GM23248 (cell line): ENCODE measurements around the gene JUP.

Experiments used
- EZH2 ChIP-seq: fragments of 200-600 bp; sonication (generic); IDR thresholded peaks from 2 replicates; pipeline ENCODE4 v1.6.1; 2018; ENCODE audit warnings: antibody characterized with exemption, mild to moderate bottlenecking; ENCODE audit not compliant: insufficient read depth, poor library complexity, severe bottlenecking
- EZH2phosphoT487 ChIP-seq: fragments of 200-600 bp; sonication (generic); IDR thresholded peaks from 2 replicates; pipeline ENCODE4 v1.6.1; 2018; ENCODE audit warnings: antibody characterized with exemption, moderate library complexity, mild to moderate bottlenecking, low read depth; ENCODE audit not compliant: insufficient read depth

DNA sequence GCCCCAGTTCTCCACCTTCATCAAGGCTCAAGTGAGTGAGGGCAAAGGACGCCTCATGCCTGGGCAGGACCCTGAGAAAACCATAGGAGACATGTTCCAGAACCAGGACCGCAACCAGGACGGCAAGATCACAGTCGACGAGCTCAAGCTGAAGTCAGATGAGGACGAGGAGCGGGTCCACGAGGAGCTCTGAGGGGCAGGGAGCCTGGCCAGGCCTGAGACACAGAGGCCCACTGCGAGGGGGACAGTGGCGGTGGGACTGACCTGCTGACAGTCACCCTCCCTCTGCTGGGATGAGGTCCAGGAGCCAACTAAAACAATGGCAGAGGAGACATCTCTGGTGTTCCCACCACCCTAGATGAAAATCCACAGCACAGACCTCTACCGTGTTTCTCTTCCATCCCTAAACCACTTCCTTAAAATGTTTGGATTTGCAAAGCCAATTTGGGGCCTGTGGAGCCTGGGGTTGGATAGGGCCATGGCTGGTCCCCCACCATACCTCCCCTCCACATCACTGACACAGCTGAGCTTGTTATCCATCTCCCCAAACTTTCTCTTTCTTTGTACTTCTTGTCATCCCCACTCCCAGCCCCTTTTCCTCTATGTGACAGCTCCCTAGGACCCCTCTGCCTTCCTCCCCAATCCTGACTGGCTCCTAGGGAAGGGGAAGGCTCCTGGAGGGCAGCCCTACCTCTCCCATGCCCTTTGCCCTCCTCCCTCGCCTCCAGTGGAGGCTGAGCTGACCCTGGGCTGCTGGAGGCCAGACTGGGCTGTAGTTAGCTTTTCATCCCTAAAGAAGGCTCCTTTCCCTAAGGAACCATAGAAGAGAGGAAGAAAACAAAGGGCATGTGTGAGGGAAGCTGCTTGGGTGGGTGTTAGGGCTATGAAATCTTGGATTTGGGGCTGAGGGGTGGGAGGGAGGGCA is 36.0 kb upstream of the JUP start:
- TF ChIP-seq EZH2 (no peak), EZH2phosphoT487 (no peak)
